Stimulated activated naive CD8-positive, alpha-beta T cell treated with anti-CD3 and anti-CD28 coated beads, Interleukin-15, Interleukin-2, amounts not matched to agents 100 ng/mL and 50 ng/mL, for 24 hours (primary cell): Measurements from ENCODE around the gene SLC16A11.
"Not testable (repeated sequence)": the region's sequence is repeated elsewhere in the genome, so short reads cannot be mapped to it uniquely, and the experiment has no call there.

Experiments used
- H3K27ac Mint-ChIP-seq: one replicate; pipeline ENCODE4 v1.8.0; 2021; ENCODE audit warnings: mild to moderate bottlenecking, mixed read lengths
- H3K27me3 Mint-ChIP-seq: one replicate; pipeline ENCODE4 v1.8.0; 2021; ENCODE audit warnings: mixed read lengths
- H3K36me3 Mint-ChIP-seq: one replicate; pipeline ENCODE4 v1.8.0; 2021; ENCODE audit warnings: low read depth, mixed read lengths
- H3K4me1 Mint-ChIP-seq: one replicate; pipeline ENCODE4 v1.8.0; 2021; ENCODE audit warnings: low read depth, mixed read lengths
- H3K4me3 Mint-ChIP-seq: one replicate; pipeline ENCODE4 v1.8.0; 2021; ENCODE audit warnings: mild to moderate bottlenecking, mixed read lengths
- H3K9me3 Mint-ChIP-seq: one replicate; pipeline ENCODE4 v1.8.0; 2021; ENCODE audit warnings: mixed read lengths

The SLC16A11 gene

GRCh38 chr17:7070712-7071111 lies 26.8 kb upstream of the SLC16A11 start:
- peaks cover 10% of the 10 kb centered on the region for H3K9me3 Mint-ChIP-seq
- no peaks in the 10 kb centered on the region for H3K36me3 Mint-ChIP-seq
- H3K27me3 Mint-ChIP-seq, result no peaks in the 10 kb centered on the region
- H3K27ac Mint-ChIP-seq, result no peak overlapping the region
- no peaks in the 10 kb centered on the region for H3K4me1 Mint-ChIP-seq
- H3K4me3 Mint-ChIP-seq, result no peak overlapping the region

GRCh38 chr17:7068268-7068667 lies 24.4 kb upstream of the SLC16A11 start:
- Mint-ChIP-seq H3K4me1 (no peaks in the 10 kb centered on the region), H3K4me3 (no peak overlapping the region), H3K27me3 (no peaks in the 10 kb centered on the region), H3K27ac (no peak overlapping the region), H3K9me3 (peaks cover 10% of the 10 kb centered on the region), H3K36me3 (no peaks in the 10 kb centered on the region)

DNA sequence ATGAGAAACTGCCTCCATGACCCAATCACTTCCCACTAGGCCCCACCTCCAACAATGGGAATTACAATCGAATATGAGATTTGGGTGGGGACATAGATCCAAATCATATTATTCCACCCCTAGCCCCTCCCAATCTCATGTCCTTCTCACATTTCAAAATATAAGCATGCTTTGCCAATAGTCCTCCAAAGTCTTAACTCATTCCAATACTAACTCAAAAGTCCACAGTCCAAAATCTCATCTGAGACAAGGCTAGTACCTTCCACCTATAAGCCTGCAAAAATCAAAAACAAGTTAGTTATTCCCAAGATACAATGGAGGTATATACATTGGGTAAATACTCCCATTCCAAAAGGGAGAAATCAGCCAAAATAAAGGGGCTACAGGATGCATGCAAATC lies 23.3 kb upstream of the SLC16A11 start:
- Mint-ChIP-seq H3K4me1 (no peaks in the 10 kb centered on the region), H3K4me3 (no peak overlapping the region), H3K9me3 (peaks cover 10% of the 10 kb centered on the region), H3K27ac (no peak overlapping the region), H3K27me3 (no peaks in the 10 kb centered on the region), H3K36me3 (no peaks in the 10 kb centered on the region)

- no peak overlapping the region for H3K4me3 Mint-ChIP-seq
- no peak overlapping the region for H3K27ac Mint-ChIP-seq
- H3K27me3 Mint-ChIP-seq, result peaks cover 3% of the 10 kb centered on the region
- no peaks in the 10 kb centered on the region for H3K36me3 Mint-ChIP-seq
- peaks cover 15% of the 10 kb centered on the region for H3K4me1 Mint-ChIP-seq
- peaks cover 10% of the 10 kb centered on the region for H3K9me3 Mint-ChIP-seq
Observed at GRCh38 chr17:7064261-7064660, 20.4 kb upstream of the SLC16A11 start.

DNA sequence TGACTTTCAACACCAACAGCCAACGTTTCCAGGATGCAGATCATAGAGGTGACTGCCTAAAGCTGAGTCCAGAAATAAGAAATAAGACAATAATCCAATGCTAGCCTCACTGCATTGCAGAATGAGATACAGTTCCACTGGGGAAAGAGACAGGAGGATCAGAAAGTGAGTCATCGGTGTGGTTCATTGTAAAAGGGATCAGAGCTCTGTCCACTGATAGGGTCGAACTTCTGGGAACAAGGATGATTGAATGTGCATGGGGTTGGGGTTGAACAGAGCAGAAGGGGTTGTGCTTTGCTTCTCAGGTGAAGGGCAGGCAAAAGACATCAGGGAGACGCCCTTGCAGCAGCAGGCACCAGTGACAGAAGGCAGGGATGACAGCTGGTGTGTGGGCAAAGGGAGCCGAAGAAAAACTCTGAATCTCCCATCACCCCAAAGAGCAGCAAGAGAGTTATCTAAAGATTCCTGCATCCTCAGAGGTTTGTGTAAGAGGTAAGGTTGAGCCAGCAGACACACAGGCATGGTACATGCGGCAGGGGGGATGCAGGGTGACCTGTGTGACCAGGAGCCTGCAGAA lies 19.7 kb upstream of the SLC16A11 start:
- H3K4me1 Mint-ChIP-seq, result peaks cover 21% of the 10 kb centered on the region
- peaks cover 10% of the 10 kb centered on the region for H3K27me3 Mint-ChIP-seq
- H3K9me3 Mint-ChIP-seq, result peaks cover 6% of the 10 kb centered on the region
- no peaks in the 10 kb centered on the region for H3K36me3 Mint-ChIP-seq
- H3K4me3 Mint-ChIP-seq, result no peak overlapping the region
- no peak overlapping the region for H3K27ac Mint-ChIP-seq

DNA sequence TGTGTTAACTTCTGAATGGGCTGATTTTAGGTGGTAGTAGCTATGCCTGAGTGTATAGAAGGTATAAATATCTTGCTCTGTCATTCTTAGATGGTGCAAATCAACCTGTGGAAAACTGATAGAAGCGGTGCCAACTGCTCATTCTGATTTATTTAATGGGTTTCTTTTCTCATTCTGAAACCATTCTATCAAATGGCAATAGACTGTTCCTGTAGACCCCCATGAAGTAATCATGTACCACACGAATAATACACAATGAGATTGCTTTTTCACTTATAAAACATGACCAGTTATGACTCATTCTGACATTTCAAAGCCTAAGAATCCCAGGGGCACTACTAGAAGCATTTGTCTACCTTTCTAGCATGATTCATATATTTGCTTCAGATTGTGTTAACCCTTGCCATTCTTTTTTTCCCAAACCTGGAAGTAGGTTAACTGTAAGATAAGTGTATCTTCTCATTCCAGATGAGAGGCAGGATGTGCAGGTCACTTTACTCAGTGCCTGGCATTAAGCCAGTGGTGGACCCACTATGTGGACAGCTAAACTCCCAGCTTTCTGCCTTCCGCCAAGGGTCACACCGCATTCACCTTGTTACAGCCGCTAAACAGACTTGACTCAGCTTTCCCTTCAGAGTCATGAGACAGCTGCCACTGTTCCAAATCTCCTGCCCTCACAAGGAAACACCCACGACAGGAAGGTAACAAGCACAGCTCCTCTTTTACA lies 16.4 kb upstream of the SLC16A11 start:
- Mint-ChIP-seq H3K27ac (peak overlapping the region; percentile 87), H3K36me3 (no peaks in the 10 kb centered on the region), H3K9me3 (no peaks in the 10 kb centered on the region), H3K4me1 (peaks cover 22% of the 10 kb centered on the region), H3K27me3 (peaks cover 13% of the 10 kb centered on the region), H3K4me3 (no peak overlapping the region)

GRCh38 chr17:7058831-7059447 lies 15.0 kb upstream of the SLC16A11 start:
- Mint-ChIP-seq H3K27ac (no peak overlapping the region), H3K4me1 (peaks cover 22% of the 10 kb centered on the region), H3K9me3 (no peaks in the 10 kb centered on the region), H3K4me3 (no peak overlapping the region), H3K27me3 (peaks cover 13% of the 10 kb centered on the region), H3K36me3 (no peaks in the 10 kb centered on the region)

- Mint-ChIP-seq H3K36me3 (no peaks in the 10 kb centered on the region), H3K27me3 (peaks cover 15% of the 10 kb centered on the region), H3K27ac (no peak overlapping the region), H3K4me3 (no peak overlapping the region), H3K9me3 (no peaks in the 10 kb centered on the region), H3K4me1 (peaks cover 18% of the 10 kb centered on the region)
Observed at GRCh38 chr17:7056386-7056785, 12.5 kb upstream of the SLC16A11 start.

DNA sequence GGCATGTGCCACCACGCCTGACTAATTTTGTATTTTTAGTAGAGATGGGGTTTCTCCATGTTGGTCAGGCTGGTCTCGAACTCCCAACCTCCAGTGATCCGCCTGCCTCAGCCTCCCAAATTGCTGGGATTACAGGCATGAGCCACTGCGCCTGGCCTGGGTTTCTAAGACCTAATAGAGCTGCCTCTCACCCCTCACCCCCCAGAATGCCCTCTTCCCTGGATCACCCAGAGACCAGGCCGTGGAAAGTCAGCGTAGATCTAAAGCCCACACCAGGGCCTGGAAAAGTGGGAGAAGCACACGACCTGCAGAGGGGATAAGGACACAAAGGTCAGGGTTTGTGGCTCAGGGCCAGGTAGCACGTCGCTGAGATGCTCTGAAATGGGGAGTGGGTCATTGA lies 6.7 kb upstream of the SLC16A11 start:
- not testable (repeated sequence) for H3K9me3 Mint-ChIP-seq, H3K27ac Mint-ChIP-seq, H3K27me3 Mint-ChIP-seq, H3K36me3 Mint-ChIP-seq, H3K4me3 Mint-ChIP-seq
- H3K4me1 Mint-ChIP-seq, result peaks cover 21% of the 10 kb centered on the region

DNA sequence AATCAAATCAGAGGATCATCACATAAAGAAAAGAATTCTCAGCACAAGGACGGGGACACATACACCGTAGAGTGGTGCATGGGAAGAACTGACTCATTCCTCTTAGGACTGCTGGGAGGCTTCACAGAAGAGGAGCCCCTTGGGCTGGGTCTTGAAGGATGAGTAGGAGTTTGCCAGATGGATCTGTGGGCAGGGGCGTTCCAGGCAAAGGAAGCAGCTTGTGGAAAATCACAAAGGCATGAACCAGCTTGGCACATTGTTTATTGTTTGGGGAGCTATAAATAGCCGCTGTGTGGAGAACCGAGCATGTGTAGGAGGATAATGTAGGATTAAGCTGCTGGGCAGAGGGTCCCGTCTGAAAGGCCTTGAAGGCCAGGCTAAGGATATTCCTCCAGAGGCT lies 5.1 kb upstream of the SLC16A11 start:
- H3K4me1 Mint-ChIP-seq, result peaks cover 25% of the 10 kb centered on the region
- no peak overlapping the region for H3K4me3 Mint-ChIP-seq
- H3K36me3 Mint-ChIP-seq, result no peaks in the 10 kb centered on the region
- H3K27ac Mint-ChIP-seq, result no peak overlapping the region
- peaks cover 8% of the 10 kb centered on the region for H3K27me3 Mint-ChIP-seq
- H3K9me3 Mint-ChIP-seq, result no peaks in the 10 kb centered on the region

DNA sequence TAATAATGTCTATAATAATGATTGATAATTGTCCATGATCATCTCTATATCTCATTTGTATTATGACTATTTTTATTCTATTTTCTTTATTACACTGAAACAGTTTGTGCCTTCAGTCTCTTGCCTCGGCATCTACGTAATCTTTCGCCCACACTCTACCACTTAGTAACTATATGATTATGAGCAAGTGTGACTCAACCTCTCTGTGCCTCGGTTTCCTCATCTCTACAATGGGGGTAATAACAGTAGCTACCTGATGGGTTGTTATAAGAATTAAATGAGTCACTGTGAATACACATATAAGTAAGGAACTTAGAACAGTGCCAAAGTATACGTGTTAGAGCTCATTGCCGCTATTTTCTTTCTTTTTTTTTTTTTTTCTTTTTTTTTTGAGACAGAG lies 3.7 kb upstream of the SLC16A11 start:
- Mint-ChIP-seq H3K27me3 (peaks cover 3% of the 10 kb centered on the region), H3K4me1 (peaks cover 35% of the 10 kb centered on the region), H3K9me3 (no peaks in the 10 kb centered on the region), H3K36me3 (no peaks in the 10 kb centered on the region), H3K4me3 (no peak overlapping the region), H3K27ac (no peak overlapping the region)

GRCh38 chr17:7046725-7047397 lies 3.0 kb upstream of the SLC16A11 start:
- H3K9me3 Mint-ChIP-seq, H3K36me3 Mint-ChIP-seq, H3K27me3 Mint-ChIP-seq: not testable (repeated sequence)
- peak overlapping the region; percentile 71 for H3K27ac Mint-ChIP-seq
- H3K4me3 Mint-ChIP-seq, result peak overlapping the region; percentile 79
- H3K4me1 Mint-ChIP-seq, result peaks cover 42% of the 10 kb centered on the region

DNA sequence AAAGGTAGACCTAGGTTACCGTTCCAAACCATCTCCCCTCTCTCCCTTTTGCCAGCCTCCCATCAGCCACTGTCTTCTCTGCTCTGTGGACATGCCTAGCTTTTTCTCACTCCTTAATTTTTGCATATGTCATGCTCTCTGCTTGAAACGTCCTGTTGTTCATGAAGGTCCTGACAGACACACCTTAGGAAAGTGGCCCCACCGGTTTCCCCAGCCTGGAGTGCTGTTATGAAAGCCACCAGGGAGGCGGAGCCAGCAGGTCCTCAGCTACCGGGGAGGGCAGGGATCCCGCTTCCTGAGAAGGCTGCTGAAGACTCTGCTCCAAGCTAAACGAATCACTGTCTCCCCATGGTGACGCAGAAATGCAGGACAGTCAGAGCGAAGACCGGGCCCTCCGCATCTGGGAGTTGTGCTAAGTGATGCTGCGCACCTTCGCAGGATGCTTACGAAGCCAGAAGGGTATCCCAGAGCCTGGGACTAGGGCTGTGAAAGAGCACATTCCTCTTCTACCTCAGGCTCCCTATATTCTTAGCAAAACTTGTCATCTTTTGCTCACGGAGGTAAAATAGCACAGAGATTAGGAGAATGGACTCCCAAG lies 2.3 kb upstream of the SLC16A11 start:
- Mint-ChIP-seq H3K4me3 (peak overlapping the region; percentile 79), H3K27me3 (peaks cover 3% of the 10 kb centered on the region), H3K4me1 (peaks cover 49% of the 10 kb centered on the region), H3K9me3 (no peaks in the 10 kb centered on the region), H3K27ac (peak overlapping the region; percentile 71), H3K36me3 (no peaks in the 10 kb centered on the region)

DNA sequence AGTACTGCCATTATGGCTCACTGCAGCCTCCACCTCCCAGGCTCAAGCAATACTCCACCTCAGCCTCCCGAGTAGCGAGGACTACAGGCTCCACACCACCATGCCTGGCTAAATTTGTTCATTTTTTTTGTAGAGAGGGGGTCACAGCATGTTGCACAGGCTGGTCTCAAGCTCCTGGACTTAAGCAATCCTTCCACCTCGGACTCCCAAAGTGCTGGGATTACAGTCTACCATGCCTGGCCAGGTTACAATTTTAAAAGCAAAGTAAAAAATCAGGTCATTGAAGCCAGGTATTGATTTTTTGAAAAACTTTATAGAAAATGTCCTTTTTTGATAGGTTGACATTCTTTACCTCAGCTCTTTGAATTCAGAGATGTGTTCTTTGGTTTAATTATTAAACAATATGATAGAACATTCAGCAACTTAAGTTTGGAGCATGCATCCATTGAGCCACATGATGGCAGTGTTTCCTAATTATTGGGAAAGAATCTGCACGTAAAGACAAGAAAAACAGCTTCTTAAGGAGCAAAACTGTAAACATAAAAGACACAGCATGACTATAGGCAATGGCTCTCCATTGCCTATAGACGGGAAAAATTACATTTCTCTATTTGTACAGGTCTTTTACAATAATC lies 1.7 kb upstream of the SLC16A11 start:
- Mint-ChIP-seq H3K36me3 (no peaks in the 10 kb centered on the region), H3K27me3 (peaks cover 3% of the 10 kb centered on the region), H3K27ac (no peak overlapping the region), H3K9me3 (no peaks in the 10 kb centered on the region), H3K4me1 (peaks cover 49% of the 10 kb centered on the region), H3K4me3 (peak overlapping the region; percentile 79)

DNA sequence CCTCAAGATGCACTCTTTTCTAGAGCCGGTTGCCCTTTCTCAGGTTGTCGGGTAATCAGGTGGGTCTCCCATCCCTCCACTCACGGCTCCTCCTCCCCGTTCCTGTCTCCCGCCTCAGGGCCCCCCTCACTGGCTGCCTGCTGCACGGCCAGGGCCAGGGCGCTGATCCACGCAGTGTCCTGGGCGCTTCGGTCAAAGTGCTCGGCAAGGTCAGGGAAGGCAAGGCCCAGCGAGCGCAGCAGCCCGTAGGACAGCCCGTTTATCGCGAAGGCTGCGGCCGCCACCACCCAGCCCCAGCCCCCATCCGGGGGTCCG lies 753 bp downstream of the SLC16A11 start:
- peaks cover 54% of the 10 kb centered on the region for H3K4me1 Mint-ChIP-seq
- H3K27me3 Mint-ChIP-seq, result peaks cover 3% of the 10 kb centered on the region
- H3K4me3 Mint-ChIP-seq, result peak overlapping the region; percentile 75
- H3K27ac Mint-ChIP-seq, result peak overlapping the region; percentile 74
- no peaks in the 10 kb centered on the region for H3K36me3 Mint-ChIP-seq
- no peaks in the 10 kb centered on the region for H3K9me3 Mint-ChIP-seq
